GM12878 (cell line): ENCODE measurements around the gene RETSAT.
A peak's percentile ranks its signal among the peaks of the same experiment; 100 is the strongest.

Source experiments
- ATF7 ChIP-seq: fragments of 450-650 bp; IDR thresholded peaks from 2 replicates; pipeline ENCODE4 v1.6.1; 2016; ENCODE audit warnings: low read depth, mild to moderate bottlenecking
- CREM ChIP-seq: IDR thresholded peaks from 2 replicates; pipeline ENCODE4 v1.6.1; 2014; ENCODE audit warnings: antibody characterized with exemption, low read depth
- CTCF ChIP-seq, 3 experiments: IDR thresholded peaks in 2 of 3; conservative IDR thresholded peaks in 1 of 3; 2 replicates each; pipeline ENCODE4 v1.5.1; 2011; ENCODE audit warnings: low read depth in 3 of 3, low read length in 3 of 3, mild to moderate bottlenecking in 3 of 3, control low read depth in 2 of 3, moderate library complexity in 2 of 3, inconsistent platforms in 1 of 3, mixed read lengths in 1 of 3; ENCODE audit not compliant: control insufficient read depth in 2 of 3, insufficient read depth in 1 of 3; ENCODE audit errors: extremely low read depth in 1 of 3
- FOS ChIP-seq: IDR thresholded peaks from 3 replicates; pipeline ENCODE4 v1.6.1; 2011; ENCODE audit warnings: borderline replicate concordance; ENCODE audit not compliant: insufficient read length; ENCODE audit errors: extremely low read depth
- HCFC1 ChIP-seq: fragments of 150-350 bp; IDR thresholded peaks from 2 replicates; pipeline ENCODE4 v1.6.1; 2014; ENCODE audit warnings: low read length
- RFX5 ChIP-seq: IDR thresholded peaks from 2 replicates; pipeline ENCODE4 v1.6.1; 2011; ENCODE audit warnings: low read depth, low read length, improper control_type of control experiment
- SMC3 ChIP-seq: IDR thresholded peaks from 2 replicates; pipeline ENCODE4 v1.6.1; 2011; ENCODE audit warnings: low read length, improper control_type of control experiment, borderline replicate concordance
- STAT3 ChIP-seq: IDR thresholded peaks from 2 replicates; pipeline ENCODE4 v1.6.1; 2011; ENCODE audit warnings: low read depth, low read length, improper control_type of control experiment
- TF ChIP-seq, protein P1 (sequence below): fragments of 450-650 bp; IDR thresholded peaks from 2 replicates; pipeline ENCODE4 v1.6.1; 2014; ENCODE audit warnings: mild to moderate bottlenecking
- TF ChIP-seq, protein P2 (sequence below): fragments of 450-650 bp; IDR thresholded peaks from 2 replicates; pipeline ENCODE4 v1.6.1; 2016; ENCODE audit warnings: mild to moderate bottlenecking
- TF ChIP-seq, protein P3 (sequence below): fragments of 450-650 bp; IDR thresholded peaks from 2 replicates; pipeline ENCODE4 v1.6.1; 2017; ENCODE audit warnings: mild to moderate bottlenecking, moderate library complexity

- TF ChIP-seq CTCF (IDR thresholded peaks at IDR 0.05 in 2 of 3, conservative IDR thresholded peaks at IDR 0.05 in 1 of 3; ENCODE audit: control insufficient read depth in 2 of 3, extremely low read depth in 1 of 3, insufficient read depth in 1 of 3, low read depth in 3 of 3, low read length in 3 of 3) = no peak
- TF ChIP-seq, protein P1, sequence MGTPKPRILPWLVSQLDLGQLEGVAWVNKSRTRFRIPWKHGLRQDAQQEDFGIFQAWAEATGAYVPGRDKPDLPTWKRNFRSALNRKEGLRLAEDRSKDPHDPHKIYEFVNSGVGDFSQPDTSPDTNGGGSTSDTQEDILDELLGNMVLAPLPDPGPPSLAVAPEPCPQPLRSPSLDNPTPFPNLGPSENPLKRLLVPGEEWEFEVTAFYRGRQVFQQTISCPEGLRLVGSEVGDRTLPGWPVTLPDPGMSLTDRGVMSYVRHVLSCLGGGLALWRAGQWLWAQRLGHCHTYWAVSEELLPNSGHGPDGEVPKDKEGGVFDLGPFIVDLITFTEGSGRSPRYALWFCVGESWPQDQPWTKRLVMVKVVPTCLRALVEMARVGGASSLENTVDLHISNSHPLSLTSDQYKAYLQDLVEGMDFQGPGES = no peak
- TF ChIP-seq CREM = no peak; the same call in 1 of the 2 replicates
- TF ChIP-seq ATF7 = peak; percentile 66
- no peak for TF ChIP-seq STAT3
- TF ChIP-seq, protein P2, sequence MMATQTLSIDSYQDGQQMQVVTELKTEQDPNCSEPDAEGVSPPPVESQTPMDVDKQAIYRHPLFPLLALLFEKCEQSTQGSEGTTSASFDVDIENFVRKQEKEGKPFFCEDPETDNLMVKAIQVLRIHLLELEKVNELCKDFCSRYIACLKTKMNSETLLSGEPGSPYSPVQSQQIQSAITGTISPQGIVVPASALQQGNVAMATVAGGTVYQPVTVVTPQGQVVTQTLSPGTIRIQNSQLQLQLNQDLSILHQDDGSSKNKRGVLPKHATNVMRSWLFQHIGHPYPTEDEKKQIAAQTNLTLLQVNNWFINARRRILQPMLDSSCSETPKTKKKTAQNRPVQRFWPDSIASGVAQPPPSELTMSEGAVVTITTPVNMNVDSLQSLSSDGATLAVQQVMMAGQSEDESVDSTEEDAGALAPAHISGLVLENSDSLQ = no peak
- no peak for TF ChIP-seq RFX5
- no peak for TF ChIP-seq HCFC1
- TF ChIP-seq FOS = no peak
- TF ChIP-seq, protein P3, sequence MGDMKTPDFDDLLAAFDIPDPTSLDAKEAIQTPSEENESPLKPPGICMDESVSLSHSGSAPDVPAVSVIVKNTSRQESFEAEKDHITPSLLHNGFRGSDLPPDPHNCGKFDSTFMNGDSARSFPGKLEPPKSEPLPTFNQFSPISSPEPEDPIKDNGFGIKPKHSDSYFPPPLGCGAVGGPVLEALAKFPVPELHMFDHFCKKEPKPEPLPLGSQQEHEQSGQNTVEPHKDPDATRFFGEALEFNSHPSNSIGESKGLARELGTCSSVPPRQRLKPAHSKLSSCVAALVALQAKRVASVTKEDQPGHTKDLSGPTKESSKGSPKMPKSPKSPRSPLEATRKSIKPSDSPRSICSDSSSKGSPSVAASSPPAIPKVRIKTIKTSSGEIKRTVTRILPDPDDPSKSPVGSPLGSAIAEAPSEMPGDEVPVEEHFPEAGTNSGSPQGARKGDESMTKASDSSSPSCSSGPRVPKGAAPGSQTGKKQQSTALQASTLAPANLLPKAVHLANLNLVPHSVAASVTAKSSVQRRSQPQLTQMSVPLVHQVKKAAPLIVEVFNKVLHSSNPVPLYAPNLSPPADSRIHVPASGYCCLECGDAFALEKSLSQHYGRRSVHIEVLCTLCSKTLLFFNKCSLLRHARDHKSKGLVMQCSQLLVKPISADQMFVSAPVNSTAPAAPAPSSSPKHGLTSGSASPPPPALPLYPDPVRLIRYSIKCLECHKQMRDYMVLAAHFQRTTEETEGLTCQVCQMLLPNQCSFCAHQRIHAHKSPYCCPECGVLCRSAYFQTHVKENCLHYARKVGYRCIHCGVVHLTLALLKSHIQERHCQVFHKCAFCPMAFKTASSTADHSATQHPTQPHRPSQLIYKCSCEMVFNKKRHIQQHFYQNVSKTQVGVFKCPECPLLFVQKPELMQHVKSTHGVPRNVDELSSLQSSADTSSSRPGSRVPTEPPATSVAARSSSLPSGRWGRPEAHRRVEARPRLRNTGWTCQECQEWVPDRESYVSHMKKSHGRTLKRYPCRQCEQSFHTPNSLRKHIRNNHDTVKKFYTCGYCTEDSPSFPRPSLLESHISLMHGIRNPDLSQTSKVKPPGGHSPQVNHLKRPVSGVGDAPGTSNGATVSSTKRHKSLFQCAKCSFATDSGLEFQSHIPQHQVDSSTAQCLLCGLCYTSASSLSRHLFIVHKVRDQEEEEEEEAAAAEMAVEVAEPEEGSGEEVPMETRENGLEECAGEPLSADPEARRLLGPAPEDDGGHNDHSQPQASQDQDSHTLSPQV = no peak
- TF ChIP-seq SMC3 = no peak
Observed at GRCh38 chr2:85326406-85327159, 27.7 kb downstream of the RETSAT start.
